ENCODE measurements around the gene COL11A1.

DNA sequence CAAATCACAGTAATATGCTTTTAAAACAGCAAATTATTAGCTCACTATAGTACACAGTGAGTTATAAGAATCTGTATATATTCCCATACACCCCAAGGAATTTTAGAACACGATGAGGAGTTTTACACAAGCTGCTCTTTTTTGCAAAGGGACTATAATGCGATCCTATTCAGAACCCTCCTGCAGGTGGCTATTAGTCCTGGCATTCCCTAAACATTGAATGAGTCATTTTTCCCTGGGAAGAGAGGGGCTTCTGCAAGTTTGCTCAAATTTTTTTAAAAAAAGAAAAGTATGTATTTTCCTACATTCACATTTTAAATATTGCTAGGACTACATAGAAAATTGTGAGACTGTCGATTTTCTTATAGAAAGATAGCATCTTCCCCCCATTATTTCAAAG, 106.3 kb downstream of the COL11A1 start:
- TF ChIP-seq KHSRP (IDR thresholded peaks at IDR 0.05) (no peak), TRIM24 (IDR thresholded peaks at IDR 0.05) (no peak), SAP30 (IDR thresholded peaks at IDR 0.05; ENCODE audit: borderline replicate concordance, insufficient read depth, low read depth, low read length, poor library complexity, severe bottlenecking) (no peak), ZNF609 (CRISPR knock-in tag; IDR thresholded peaks at IDR 0.05; ENCODE audit: borderline replicate concordance) (no peak), IRF2 (CRISPR knock-in tag; IDR thresholded peaks at IDR 0.05) (no peak), ZNF766 (CRISPR knock-in tag; conservative IDR thresholded peaks at IDR 0.05) (no peak), BHLHE40 (IDR thresholded peaks at IDR 0.05; ENCODE audit: low read length) (no peak), NR3C1 (CRISPR knock-in tag; IDR thresholded peaks at IDR 0.05) (no peak)
- TF ChIP-seq, protein P1, sequence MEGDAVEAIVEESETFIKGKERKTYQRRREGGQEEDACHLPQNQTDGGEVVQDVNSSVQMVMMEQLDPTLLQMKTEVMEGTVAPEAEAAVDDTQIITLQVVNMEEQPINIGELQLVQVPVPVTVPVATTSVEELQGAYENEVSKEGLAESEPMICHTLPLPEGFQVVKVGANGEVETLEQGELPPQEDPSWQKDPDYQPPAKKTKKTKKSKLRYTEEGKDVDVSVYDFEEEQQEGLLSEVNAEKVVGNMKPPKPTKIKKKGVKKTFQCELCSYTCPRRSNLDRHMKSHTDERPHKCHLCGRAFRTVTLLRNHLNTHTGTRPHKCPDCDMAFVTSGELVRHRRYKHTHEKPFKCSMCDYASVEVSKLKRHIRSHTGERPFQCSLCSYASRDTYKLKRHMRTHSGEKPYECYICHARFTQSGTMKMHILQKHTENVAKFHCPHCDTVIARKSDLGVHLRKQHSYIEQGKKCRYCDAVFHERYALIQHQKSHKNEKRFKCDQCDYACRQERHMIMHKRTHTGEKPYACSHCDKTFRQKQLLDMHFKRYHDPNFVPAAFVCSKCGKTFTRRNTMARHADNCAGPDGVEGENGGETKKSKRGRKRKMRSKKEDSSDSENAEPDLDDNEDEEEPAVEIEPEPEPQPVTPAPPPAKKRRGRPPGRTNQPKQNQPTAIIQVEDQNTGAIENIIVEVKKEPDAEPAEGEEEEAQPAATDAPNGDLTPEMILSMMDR (IDR thresholded peaks at IDR 0.05 in 2 of 3, conservative IDR thresholded peaks at IDR 0.05 in 1 of 3; ENCODE audit: insufficient read depth in 2 of 3, low read depth in 1 of 3, low read length in 3 of 3) = no peak
- TF ChIP-seq, protein P2, sequence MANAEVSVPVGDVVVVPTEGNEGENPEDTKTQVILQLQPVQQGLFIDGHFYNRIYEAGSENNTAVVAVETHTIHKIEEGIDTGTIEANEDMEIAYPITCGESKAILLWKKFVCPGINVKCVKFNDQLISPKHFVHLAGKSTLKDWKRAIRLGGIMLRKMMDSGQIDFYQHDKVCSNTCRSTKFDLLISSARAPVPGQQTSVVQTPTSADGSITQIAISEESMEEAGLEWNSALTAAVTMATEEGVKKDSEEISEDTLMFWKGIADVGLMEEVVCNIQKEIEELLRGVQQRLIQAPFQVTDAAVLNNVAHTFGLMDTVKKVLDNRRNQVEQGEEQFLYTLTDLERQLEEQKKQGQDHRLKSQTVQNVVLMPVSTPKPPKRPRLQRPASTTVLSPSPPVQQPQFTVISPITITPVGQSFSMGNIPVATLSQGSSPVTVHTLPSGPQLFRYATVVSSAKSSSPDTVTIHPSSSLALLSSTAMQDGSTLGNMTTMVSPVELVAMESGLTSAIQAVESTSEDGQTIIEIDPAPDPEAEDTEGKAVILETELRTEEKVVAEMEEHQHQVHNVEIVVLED (CRISPR knock-in tag; IDR thresholded peaks at IDR 0.05) = no peak
- TF ChIP-seq, protein P3, sequence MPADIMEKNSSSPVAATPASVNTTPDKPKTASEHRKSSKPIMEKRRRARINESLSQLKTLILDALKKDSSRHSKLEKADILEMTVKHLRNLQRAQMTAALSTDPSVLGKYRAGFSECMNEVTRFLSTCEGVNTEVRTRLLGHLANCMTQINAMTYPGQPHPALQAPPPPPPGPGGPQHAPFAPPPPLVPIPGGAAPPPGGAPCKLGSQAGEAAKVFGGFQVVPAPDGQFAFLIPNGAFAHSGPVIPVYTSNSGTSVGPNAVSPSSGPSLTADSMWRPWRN (IDR thresholded peaks at IDR 0.05; ENCODE audit: low read depth) = no peak
- TF ChIP-seq, protein P4, sequence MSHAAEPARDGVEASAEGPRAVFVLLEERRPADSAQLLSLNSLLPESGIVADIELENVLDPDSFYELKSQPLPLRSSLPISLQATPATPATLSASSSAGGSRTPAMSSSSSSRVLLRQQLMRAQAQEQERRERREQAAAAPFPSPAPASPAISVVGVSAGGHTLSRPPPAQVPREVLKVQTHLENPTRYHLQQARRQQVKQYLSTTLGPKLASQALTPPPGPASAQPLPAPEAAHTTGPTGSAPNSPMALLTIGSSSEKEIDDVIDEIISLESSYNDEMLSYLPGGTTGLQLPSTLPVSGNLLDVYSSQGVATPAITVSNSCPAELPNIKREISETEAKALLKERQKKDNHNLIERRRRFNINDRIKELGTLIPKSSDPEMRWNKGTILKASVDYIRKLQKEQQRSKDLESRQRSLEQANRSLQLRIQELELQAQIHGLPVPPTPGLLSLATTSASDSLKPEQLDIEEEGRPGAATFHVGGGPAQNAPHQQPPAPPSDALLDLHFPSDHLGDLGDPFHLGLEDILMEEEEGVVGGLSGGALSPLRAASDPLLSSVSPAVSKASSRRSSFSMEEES (CRISPR knock-in tag; IDR thresholded peaks at IDR 0.05) = no peak
